Measurements from ENCODE around the gene STXBP4. TPM values are rescaled to one million over a fixed set of nuclear protein-coding genes. Genes with fewer than 3 reads are reported as not detected.

STXBP4 gene
- total RNA-seq, 1 donor from 2014 or later, result 25.7 TPM

- no peak for DNase-seq
These were observed 2.6 kb downstream of the STXBP4 start for GRCh38 chr17:54971147-54971546.

GRCh38 chr17:54971901-54972300 lies 3.3 kb downstream of the STXBP4 start:
- DNase-seq, result no peak

GRCh38 chr17:54972406-54973138 lies 4.0 kb downstream of the STXBP4 start:
- DNase-seq, result no peak

GRCh38 chr17:54974759-54975158 lies 6.2 kb downstream of the STXBP4 start:
- DNase-seq, result no peak

GRCh38 chr17:54976316-54976715 lies 7.8 kb downstream of the STXBP4 start:
- no peak for DNase-seq

- no peak for DNase-seq
These were observed 9.2 kb downstream of the STXBP4 start for GRCh38 chr17:54977744-54978143.

GRCh38 chr17:54979657-54980056 lies 11.1 kb downstream of the STXBP4 start:
- no peak for DNase-seq

- DNase-seq, result no peak
These were observed 11.8 kb downstream of the STXBP4 start for GRCh38 chr17:54980375-54980774.

- no peak for DNase-seq
These were observed 13.8 kb downstream of the STXBP4 start for GRCh38 chr17:54982399-54982798.

- DNase-seq, result no peak
These were observed 14.7 kb downstream of the STXBP4 start for GRCh38 chr17:54983260-54983659.

GRCh38 chr17:54985476-54985875 lies 16.9 kb downstream of the STXBP4 start:
- DNase-seq, result no peak

- no peak for DNase-seq
These were observed 21.6 kb downstream of the STXBP4 start for GRCh38 chr17:54990118-54990517.

GRCh38 chr17:54991567-54991966 lies 23.0 kb downstream of the STXBP4 start:
- no peak for DNase-seq

GRCh38 chr17:54992797-54993639 lies 24.5 kb downstream of the STXBP4 start:
- DNase-seq, result no peak

GRCh38 chr17:54996441-54996840 lies 27.9 kb downstream of the STXBP4 start:
- no peak for DNase-seq

- no peak for DNase-seq
These were observed 33.9 kb downstream of the STXBP4 start for GRCh38 chr17:55002458-55002857.

GRCh38 chr17:55004484-55004883 lies 35.9 kb downstream of the STXBP4 start:
- no peak for DNase-seq

- DNase-seq, result no peak
These were observed 37.0 kb downstream of the STXBP4 start for GRCh38 chr17:55005520-55005919.

GRCh38 chr17:55023626-55024025 lies 55.1 kb downstream of the STXBP4 start:
- DNase-seq, result no peak

- no peak for DNase-seq
These were observed 69.3 kb downstream of the STXBP4 start for GRCh38 chr17:55037828-55038227.

GRCh38 chr17:55038291-55038690 lies 69.7 kb downstream of the STXBP4 start:
- no peak for DNase-seq

GRCh38 chr17:55040611-55041010 lies 72.0 kb downstream of the STXBP4 start:
- no peak for DNase-seq

GRCh38 chr17:55053855-55054254 lies 85.3 kb downstream of the STXBP4 start:
- no peak for DNase-seq

- no peak for DNase-seq
These were observed 85.9 kb downstream of the STXBP4 start for GRCh38 chr17:55054429-55054828.

Measured in occipital lobe (tissue), 2 donors.